Medulla oblongata (tissue), 1 donor: ENCODE results near the gene PPP2CA.
"Not testable (repeated sequence)": the region's sequence is repeated elsewhere in the genome, so short reads cannot be mapped to it uniquely, and the experiment has no call there.

Experiments
- DNase-seq: peaks from one replicate; pipeline ENCODE4 v3.0.0-alpha.2; 2015; ENCODE audit errors: extremely low spot score

Gene PPP2CA

GRCh38 chr5:134245101-134245604 is 19.3 kb upstream of the PPP2CA start:
- DNase-seq = peak; percentile 45

GRCh38 chr5:134242146-134242545 is 16.3 kb upstream of the PPP2CA start:
- peak; percentile 64 for DNase-seq

GRCh38 chr5:134240421-134240962 is 14.6 kb upstream of the PPP2CA start:
- peak; percentile 63 for DNase-seq

GRCh38 chr5:134236820-134237219 is 10.9 kb upstream of the PPP2CA start:
- DNase-seq = no peak

- no peak for DNase-seq
Observed at GRCh38 chr5:134236318-134236717, 10.4 kb upstream of the PPP2CA start.

GRCh38 chr5:134228624-134229023 is 2.8 kb upstream of the PPP2CA start:
- DNase-seq = no peak

- no peak for DNase-seq
Observed at GRCh38 chr5:134227776-134228175, 1.9 kb upstream of the PPP2CA start.

- DNase-seq = peak; percentile 73
Observed at GRCh38 chr5:134227259-134227658, 1.4 kb upstream of the PPP2CA start.

- no peak for DNase-seq
Observed at GRCh38 chr5:134226441-134227192, 744 bp upstream of the PPP2CA start.

- peak; percentile 71 for DNase-seq
Observed at GRCh38 chr5:134224888-134225779, 739 bp downstream of the PPP2CA start.

GRCh38 chr5:134223406-134224248 is 2.2 kb downstream of the PPP2CA start:
- DNase-seq = peak; percentile 33

- DNase-seq = not testable (repeated sequence)
Observed at GRCh38 chr5:134221690-134222089, 4.2 kb downstream of the PPP2CA start.

- DNase-seq = no peak
Observed at GRCh38 chr5:134215757-134216156, 10.1 kb downstream of the PPP2CA start.

- DNase-seq = not testable (repeated sequence)
Observed at GRCh38 chr5:134211263-134212031, 14.4 kb downstream of the PPP2CA start.

GRCh38 chr5:134209477-134210245 is 16.2 kb downstream of the PPP2CA start:
- no peak for DNase-seq

- no peak for DNase-seq
Observed at GRCh38 chr5:134207696-134208095, 18.2 kb downstream of the PPP2CA start.

- no peak for DNase-seq
Observed at GRCh38 chr5:134206627-134207160, 19.2 kb downstream of the PPP2CA start.

- no peak for DNase-seq
Observed at GRCh38 chr5:134204575-134204974, 21.3 kb downstream of the PPP2CA start.

- DNase-seq = no peak
Observed at GRCh38 chr5:134203630-134204029, 22.2 kb downstream of the PPP2CA start.

GRCh38 chr5:134195666-134196065 is 30.2 kb downstream of the PPP2CA start:
- DNase-seq = no peak
